GM21526 (cell line): ENCODE results near the gene YEATS4.

ENCODE experiments used
- ATAC-seq: cut with Tn5 transposase; IDR thresholded peaks from one replicate; pipeline ENCODE4 v1.9.1; 2021; ENCODE audit warnings: moderate library complexity; ENCODE audit not compliant: unreplicated experiment, low FRiP score

The YEATS4 gene

GRCh38 chr12:69388371-69388770 lies 28.8 kb downstream of the YEATS4 start:
- no peak for ATAC-seq

DNA sequence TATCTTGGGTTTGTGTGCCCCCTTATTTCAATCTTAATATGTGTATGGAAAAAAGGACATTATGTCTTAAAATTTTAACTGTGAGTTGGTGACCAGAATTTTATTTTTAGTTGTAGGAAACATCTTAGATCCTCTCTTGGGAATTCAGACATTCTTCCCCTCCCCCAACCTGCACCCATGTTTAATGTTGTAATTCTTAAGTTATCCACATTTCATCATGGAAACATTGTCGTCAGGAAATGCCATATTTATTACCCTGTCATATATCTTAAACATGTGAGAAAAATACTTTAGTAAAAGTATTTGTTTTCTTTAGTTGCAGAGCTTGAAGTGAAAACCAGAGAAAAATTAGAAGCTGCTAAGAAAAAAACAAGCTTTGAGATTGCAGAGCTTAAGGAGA lies 30.3 kb downstream of the YEATS4 start:
- ATAC-seq: no peak

GRCh38 chr12:69392179-69392928 lies 32.8 kb downstream of the YEATS4 start:
- peak; percentile 53 for ATAC-seq

- ATAC-seq: no peak
Observed at GRCh38 chr12:69396041-69396440, 36.5 kb downstream of the YEATS4 start.

GRCh38 chr12:69396963-69397362 lies 37.4 kb downstream of the YEATS4 start:
- no peak for ATAC-seq

- no peak for ATAC-seq
Observed at GRCh38 chr12:69397978-69398377, 38.4 kb downstream of the YEATS4 start.

DNA sequence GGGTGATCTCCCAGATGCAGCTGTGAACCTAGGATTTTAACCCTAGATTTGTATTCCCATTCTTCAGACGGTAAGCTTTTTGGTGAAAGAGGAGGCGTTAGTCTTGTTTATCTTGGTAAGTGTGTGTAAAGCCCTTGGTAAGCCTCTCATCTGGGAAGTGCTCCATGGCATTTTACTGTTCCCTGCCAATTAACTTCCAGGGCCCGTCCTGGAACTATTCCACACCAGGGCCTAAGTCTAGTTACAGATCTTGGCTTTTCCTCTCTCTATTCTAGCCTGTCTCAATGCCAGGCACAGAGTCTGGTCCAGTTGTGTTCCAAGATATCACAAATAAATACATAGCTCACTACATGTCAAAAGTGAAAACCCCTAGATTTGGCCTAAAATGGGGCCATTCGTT lies 42.4 kb downstream of the YEATS4 start:
- ATAC-seq: no peak

DNA sequence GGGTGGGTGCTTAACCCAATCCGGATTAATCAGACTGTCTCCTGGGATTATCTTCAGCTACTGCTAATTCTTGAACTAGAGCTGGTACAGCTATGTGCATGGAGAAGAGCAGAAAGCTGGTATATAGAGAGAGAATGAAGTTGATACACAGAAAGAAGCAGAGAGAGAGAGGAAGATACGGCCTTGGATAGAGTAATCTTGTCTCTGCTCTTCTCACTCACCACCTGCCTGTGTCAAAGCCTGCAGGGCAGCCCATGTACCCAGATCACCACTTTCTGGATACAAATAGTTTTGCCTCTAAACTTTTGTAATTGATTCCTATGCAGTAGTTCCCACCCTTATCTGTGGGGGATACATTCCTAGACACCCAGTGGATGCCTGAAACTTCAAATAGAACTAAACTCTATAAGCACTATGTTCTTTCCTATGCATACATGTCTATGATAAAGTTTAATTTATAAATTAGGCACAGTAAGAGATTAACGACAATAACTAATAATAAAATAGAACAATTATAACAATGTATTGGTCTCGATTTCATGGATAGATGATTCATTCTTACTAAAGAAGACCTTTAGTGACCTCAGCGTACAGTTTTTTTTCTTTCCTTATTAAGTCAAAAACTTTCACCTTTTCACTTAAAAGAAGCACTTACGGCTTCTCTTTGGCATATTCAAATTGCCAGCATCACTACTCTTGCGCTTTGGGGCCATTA lies 45.5 kb downstream of the YEATS4 start:
- no peak for ATAC-seq

GRCh38 chr12:69405566-69405865 lies 46.0 kb downstream of the YEATS4 start:
- no peak for ATAC-seq

DNA sequence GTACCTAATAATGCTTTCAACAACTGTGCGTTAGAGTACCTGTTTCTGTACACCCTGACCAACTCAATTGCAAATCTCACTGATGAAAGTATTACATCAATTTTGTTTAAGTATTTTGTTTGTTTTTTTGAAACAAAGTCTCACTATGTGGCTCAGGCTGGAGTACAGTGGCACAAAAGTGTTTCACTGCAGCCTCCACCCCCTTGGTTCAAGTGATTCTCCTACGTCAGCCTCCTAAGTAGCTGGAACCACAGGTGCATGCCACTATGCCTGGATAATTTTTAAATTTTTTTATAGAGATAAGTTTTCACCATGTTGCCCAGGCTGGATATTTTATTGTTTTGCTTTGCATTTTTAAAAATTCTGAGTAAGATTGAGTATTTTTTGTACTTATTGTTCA lies 46.7 kb downstream of the YEATS4 start:
- ATAC-seq: no peak

DNA sequence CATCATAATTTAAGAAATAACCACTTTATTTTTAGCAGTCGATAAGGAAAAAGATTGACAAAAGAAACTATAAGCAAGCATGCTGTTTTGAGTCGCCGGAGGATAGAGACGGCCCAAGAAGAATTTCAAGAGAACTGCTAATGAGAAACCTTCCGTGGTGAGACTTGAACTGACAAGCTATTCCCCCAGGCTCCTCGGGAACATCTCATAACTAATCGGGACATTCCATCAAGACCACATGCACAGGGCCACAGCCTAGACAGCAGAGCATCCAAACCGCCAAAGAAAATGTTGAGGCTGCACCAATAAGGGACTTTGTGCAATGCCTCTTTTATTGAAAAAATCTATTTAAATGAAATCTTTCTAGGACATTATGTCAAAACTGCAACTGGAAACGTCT lies 51.0 kb downstream of the YEATS4 start:
- no peak for ATAC-seq

DNA sequence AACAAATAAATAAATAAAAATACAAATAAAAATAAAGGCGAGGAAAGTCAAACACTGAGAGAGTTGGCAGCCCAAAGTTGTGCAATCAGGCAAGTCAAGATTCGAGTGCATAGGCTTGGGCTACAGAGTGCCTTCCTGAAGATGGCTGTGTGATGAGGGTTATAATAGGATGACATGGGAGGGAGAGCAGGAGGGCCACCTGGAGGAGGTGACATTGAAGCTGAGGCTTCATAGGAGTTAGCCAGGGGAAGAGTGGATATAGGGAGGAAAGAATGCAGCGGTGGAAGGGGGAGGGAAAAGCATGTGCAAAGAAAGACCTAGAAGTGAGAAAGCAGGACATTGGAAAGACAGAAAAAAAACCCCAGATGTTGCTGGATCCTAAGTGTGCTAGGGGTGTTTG lies 53.1 kb downstream of the YEATS4 start:
- no peak for ATAC-seq

DNA sequence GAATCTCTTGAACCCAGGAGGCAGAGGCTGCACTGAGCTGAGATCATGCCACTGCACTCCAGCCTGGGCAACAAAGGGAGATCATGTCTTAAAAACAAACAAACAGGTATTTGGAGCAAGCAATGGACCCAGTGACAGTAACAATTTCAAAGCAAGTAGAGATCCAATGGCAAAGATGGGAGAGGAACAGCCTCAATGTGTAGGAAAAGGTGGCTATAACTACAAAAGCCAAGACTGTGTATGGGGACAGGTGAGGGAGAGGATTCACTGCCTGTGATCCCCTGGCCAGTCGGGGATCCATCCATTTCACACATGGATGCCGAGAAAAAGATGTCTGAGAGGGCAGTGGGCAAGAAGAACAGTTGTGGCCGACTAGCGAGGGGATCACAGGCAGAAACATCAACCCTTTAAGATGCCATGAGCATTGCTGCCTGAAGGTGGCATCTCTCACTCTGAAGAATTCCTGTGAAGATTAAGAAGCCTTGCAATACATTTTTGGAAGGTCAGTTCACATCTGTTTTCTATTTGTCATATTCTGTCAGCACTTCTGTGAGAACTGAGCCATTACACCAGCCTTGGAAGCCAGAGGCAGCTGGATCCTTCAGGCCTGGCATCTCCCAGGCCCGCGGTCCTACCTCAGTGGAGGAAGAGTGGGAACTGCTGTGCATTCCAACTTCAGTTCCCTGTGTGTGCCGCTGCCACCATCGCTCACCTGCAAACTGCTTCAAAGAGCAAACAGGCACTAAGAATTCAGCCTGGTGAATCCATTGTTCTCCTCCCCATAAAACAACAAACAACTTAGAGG lies 56.1 kb downstream of the YEATS4 start:
- ATAC-seq: no peak

DNA sequence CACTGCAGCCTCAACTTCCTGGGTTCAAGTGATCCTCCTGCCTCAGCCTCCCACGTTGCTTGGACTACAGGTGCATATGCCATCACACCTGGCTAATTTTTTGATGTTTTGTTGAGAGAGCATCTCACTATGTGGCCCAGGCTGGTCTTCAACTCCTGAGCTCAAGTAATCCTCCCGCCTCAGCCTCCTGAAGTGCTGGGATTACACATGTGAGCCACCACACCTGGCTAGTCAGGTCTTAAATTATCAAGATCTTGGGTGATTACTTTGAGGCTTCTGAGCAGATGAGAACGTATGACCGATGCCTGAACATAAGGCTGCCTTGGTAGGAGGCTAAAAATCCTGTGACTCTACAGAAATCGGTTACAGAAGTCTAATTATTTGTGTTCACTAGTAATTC lies 57.7 kb downstream of the YEATS4 start:
- ATAC-seq: no peak

DNA sequence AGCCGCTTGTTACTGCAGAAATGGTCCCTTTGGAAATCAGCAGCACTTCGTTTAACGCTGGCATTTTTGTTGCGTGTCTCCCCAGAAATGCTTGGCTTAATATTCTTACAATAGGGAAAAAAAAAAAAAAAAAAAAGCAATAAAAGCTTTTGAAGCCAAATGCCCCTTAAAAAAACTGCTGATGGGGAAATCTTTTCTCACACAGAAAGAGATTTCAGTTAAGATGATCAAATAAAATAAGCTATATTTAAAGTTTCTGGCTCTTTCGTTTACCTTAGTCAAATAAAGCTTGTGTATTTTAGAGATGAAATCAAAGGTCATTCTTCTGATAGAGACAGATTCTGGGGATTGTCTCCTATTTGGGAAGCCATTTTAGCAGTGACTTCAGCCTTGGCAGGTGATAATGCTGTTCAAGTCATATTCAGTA lies 58.2 kb downstream of the YEATS4 start:
- no peak for ATAC-seq

DNA sequence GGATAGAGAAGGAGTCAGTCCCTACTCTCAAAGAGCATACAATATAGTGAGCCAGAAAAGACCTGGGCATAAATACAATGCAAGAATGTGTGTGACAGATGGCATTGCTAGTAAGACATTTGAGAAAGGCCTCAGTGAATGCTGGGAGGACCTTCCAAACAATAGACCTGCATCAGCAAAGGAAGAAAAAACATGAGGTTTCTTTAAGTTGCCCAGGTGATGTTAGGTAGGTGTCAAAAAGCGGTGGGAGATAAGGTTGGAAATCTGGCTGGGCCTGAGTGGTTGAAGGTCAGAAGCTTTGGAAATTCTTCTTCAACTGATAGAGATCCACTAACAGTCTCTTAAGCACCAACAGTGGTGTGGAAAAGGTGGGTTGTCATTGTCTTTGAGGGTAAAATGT lies 60.2 kb downstream of the YEATS4 start:
- no peak for ATAC-seq

GRCh38 chr12:69421548-69421947 lies 62.0 kb downstream of the YEATS4 start:
- no peak for ATAC-seq

GRCh38 chr12:69423037-69423905 lies 63.7 kb downstream of the YEATS4 start:
- no peak for ATAC-seq

DNA sequence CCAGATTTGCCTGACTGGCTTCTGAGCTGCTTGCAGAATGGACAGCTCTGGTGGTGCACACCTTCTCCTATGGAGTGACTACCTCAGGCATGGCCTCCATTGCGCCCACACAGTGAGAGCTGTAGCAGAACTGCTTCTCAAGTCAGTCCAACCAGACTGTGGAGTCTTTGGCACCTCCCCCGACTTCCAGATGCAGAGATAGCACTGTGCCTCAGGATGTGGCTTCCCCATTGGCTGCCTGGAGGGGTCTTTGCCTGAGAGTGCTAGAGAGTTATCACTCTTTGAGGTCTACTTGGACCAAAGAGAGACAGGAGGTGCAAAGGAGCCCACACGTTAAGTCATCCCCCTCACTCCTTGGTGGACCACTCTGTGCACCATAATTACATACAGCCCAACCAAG lies 65.9 kb downstream of the YEATS4 start:
- ATAC-seq: no peak

DNA sequence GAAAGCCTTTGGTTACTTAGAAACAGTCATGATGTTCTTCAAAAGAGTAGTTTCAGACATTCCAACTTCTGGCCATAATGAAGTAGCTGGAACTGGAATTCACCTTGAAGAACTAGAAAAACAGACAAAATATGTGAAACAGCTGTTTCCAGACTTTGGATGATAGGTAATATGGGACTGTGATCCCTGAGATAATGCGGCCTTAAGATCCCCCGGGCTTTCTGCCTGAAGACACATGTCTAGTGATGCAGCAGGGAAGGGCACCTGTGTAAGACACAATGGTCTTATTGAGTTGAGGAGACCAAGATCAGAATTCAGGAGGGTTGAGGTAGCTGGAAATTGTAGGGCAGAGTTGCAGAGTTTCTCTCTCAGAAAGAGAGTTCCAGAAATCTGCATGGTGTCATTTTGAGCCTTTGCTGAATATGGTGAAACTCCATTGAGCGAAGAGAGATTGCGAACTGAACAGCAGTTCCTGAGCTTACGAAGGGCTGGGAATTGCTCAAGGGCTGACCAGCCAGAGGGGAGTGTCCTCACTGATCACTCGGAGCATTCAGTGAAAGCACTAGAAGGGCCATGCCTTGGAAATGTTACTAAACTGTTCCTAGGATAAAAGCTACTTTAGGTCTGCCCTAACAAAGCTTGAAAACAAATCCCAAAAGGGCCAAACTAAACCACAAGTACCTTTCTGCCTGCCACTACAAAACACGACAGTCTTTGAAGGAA lies 69.0 kb downstream of the YEATS4 start:
- no peak for ATAC-seq
